Testis (tissue), 5 donors: ENCODE data around the gene MANF. TPM values are rescaled to one million over a fixed set of nuclear protein-coding genes. Genes with fewer than 3 reads are reported as not detected.
A peak's percentile ranks its signal among the peaks of the same experiment; 100 is the strongest.

ENCODE experiments used
- DNase-seq: peaks from one replicate; pipeline ENCODE4 v3.0.0-alpha.2; 2019
- H3K27ac ChIP-seq, 2 donors: fragments of 200-600 bp; sonication (generic); one replicate each; pipeline ENCODE4 v1.5.1; 2019
- H3K27me3 ChIP-seq: fragments of 200-600 bp; sonication (generic); one replicate; pipeline ENCODE4 v1.5.1; 2019
- H3K36me3 ChIP-seq: fragments of 200-600 bp; sonication (generic); one replicate; pipeline ENCODE4 v1.5.1; 2017; ENCODE audit warnings: low read depth; ENCODE audit errors: missing control alignments
- H3K4me1 ChIP-seq: fragments of 200-600 bp; sonication (generic); one replicate; pipeline ENCODE4 v1.5.1; 2019
- H3K4me3 ChIP-seq, 2 donors: fragments of 200-600 bp; sonication (generic); one replicate each; pipeline ENCODE4 v1.5.1; 2017 to 2019
- H3K9me3 ChIP-seq: fragments of 200-600 bp; sonication (generic); one replicate; pipeline ENCODE4 v1.5.1; 2017
- CTCF ChIP-seq, 3 experiments: fragments of 450-650 bp in 2 of 3; fragments of 200-600 bp in 1 of 3; sonication (generic) in 1 of 3; IDR thresholded peaks; one replicate each; pipeline ENCODE4 v1.5.1; 2016 to 2019; ENCODE audit warnings: antibody characterized with exemption in 3 of 3, mild to moderate bottlenecking in 2 of 3, moderate library complexity in 1 of 3
- POLR2A ChIP-seq: fragments of 450-650 bp; IDR thresholded peaks from one replicate; pipeline ENCODE4 v1.6.1; 2017; ENCODE audit warnings: antibody characterized with exemption, mild to moderate bottlenecking, moderate library complexity
- WGBS, 2 donors: methylation state at CpG; one replicate each; pipeline ENCODE4 v1.1.5; 2018; 5-methylcytosine and 5-hydroxymethylcytosine counted together
- intact Hi-C: fragments of 100-400 bp; cut with DNase I; formaldehyde crosslinking; loops from one replicate; pipeline ENCODE4 v1.15.1; 2023; ENCODE audit warnings: low total_unique reads
- long read RNA-seq, 2 donors: transcript quantifications; one replicate each; lab custom pipeline, GENCODE V29; 2026
- polyA plus RNA-seq: library from polyadenylated mRNA; stranded (reverse); fragments of 350-450 nt; fragmentation: Illumina TruSeq; extraction: RNeasy Lipid Tissue Mini Kit (QIAGEN cat#74804); gene quantifications from one replicate; pipeline ENCODE4 v1.2.3, GENCODE V29; 2014; ENCODE audit warnings: low read depth, low replicate concordance; ENCODE audit not compliant: insufficient read depth
- total RNA-seq, 2 donors: library from RNA; depleted of rRNA; stranded (reverse); fragments of >200 nt; gene quantifications; one replicate each; pipeline ENCODE4 v1.2.3, GENCODE V29; 2016

MANF gene
- total RNA-seq (10 to 100 TPM; 48.6 to 62.8 TPM), polyA plus RNA-seq (167 TPM)
- long read RNA-seq, donor 1, transcript MANF-204 (4 exons, 1,153 nt) = major isoform, 29 of 62 reads
- long read RNA-seq, donor 1, transcript MANF-203 (2 exons, 436 nt) = minor isoform, 13 of 62 reads
- long read RNA-seq, donor 1, partial matches to known transcripts = 16 of 62 reads
- long read RNA-seq, donor 1, other reads (novel, unspliced or antisense) = 0 of 62 reads
- long read RNA-seq, donor 2, transcript MANF-204 (4 exons, 1,153 nt) = major isoform, 6 of 13 reads
- long read RNA-seq, donor 2, transcript MANF-203 (2 exons, 436 nt) = major isoform, 6 of 13 reads
- long read RNA-seq, donor 2, partial matches to known transcripts = 0 of 13 reads
- long read RNA-seq, donor 2, other reads (novel, unspliced or antisense) = 0 of 13 reads

GRCh38 chr3:51384726-51385473 is at the start of gene MANF:
Gene MANF (plus strand): TSS chr3:51385291. CDS start chr3:51385343, 52 bp downstream.
- intact Hi-C loops = loop anchor here (5.0 kb wide), 1 partner anchor 768 kb away; the partner anchor contains the start of gene MAPKAPK3
- peak; percentile 99 for DNase-seq
- no peaks in the 10 kb centered on the region for H3K27me3 ChIP-seq
- H3K9me3 ChIP-seq = no peaks in the 10 kb centered on the region
- H3K36me3 ChIP-seq = no peaks in the 10 kb centered on the region
- H3K27ac ChIP-seq = peak within 1 kb of the TSS; percentile 91 to 96
- 1% methylated on average over 28 to 59 of the region's 65 CpGs for WGBS, 2 donors
- TF ChIP-seq POLR2A (peak; percentile 1), CTCF (IDR thresholded peaks at IDR 0.05) (peak in 1 of 3 experiments; percentile 21)
- H3K4me3 ChIP-seq = peak within 1 kb of the TSS; percentile 91 to 96
- H3K4me1 ChIP-seq = peaks cover 14% of the 10 kb centered on the region

DNA sequence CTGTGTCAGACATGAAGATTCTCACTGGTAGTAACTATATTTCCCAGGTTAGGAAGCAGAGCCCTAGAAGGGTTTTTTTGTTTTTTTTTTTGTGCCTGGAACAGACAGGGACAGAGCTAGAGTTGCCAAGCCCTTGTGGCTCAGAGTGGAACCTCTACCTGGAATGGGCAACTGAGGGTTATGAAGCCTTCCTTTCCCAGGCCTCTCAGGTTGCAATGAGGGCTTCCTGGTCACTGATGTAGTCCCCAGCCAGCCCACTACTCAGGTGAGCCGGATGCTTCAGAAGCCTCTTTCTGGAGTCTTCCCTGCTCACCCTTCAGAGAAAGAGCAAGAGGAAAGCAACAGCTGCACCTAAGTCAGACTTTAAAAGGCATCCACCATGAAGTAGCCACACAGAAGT is 48.8 kb upstream of the MANF start:
- WGBS, 2 donors = 83 to 86% methylated on average over 1 of the region's 1 CpG
- Histone ChIP-seq H3K27ac (no peak overlapping the region), H3K4me3 (no peak overlapping the region), H3K4me1 (no peaks in the 10 kb centered on the region), H3K36me3 (no peaks in the 10 kb centered on the region), H3K9me3 (no peaks in the 10 kb centered on the region), H3K27me3 (no peaks in the 10 kb centered on the region)
- DNase-seq = no peak
- TF ChIP-seq CTCF (IDR thresholded peaks at IDR 0.05) (no peak), POLR2A (no peak)
- intact Hi-C loops = no loop called here

- intact Hi-C loops = no loop called here
- 83 to 92% methylated on average over 1 of the region's 1 CpG for WGBS, 2 donors
- Histone ChIP-seq H3K4me1 (no peaks in the 10 kb centered on the region), H3K9me3 (no peaks in the 10 kb centered on the region), H3K27ac (no peak overlapping the region), H3K4me3 (no peak overlapping the region), H3K27me3 (no peaks in the 10 kb centered on the region), H3K36me3 (no peaks in the 10 kb centered on the region)
- no peak for TF ChIP-seq POLR2A
- no peak for TF ChIP-seq CTCF (IDR thresholded peaks at IDR 0.05)
- no peak for DNase-seq
Observed at GRCh38 chr3:51337666-51338065, 47.4 kb upstream of the MANF start.

DNA sequence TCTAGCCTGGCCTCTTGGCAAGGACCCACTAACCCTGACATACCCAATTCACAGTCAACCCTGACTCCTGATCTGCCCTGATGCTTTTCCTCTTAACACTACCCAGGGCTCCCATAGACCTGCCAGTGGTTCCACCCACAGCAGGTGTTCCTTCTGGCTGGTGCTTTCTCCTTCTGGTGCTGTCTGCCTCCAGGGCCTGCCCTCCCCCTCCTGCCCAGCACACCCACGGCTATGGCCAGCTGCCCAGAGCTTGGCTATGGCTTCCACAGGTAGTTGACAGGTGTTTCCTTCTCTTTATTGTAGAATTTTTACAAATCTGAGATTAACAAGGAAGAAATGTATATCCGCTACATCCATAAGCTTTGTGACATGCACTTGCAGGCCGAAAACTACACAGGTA is 46.5 kb upstream of the MANF start:
- intact Hi-C loops = no loop called here
- no peak for TF ChIP-seq POLR2A
- no peak for TF ChIP-seq CTCF (IDR thresholded peaks at IDR 0.05)
- Histone ChIP-seq H3K36me3 (no peaks in the 10 kb centered on the region), H3K27me3 (no peaks in the 10 kb centered on the region), H3K4me3 (no peak overlapping the region), H3K9me3 (no peaks in the 10 kb centered on the region), H3K4me1 (no peaks in the 10 kb centered on the region), H3K27ac (no peak overlapping the region)
- no peak for DNase-seq
- 82 to 94% methylated on average over 3 of the region's 3 CpGs for WGBS, 2 donors
